HG02970 (cell line): ENCODE measurements around the gene KERA.

ENCODE experiments used
- ATAC-seq: cut with Tn5 transposase; IDR thresholded peaks from one replicate; pipeline ENCODE4 v1.9.1; 2021; ENCODE audit warnings: mild to moderate bottlenecking, moderate library complexity, moderate number of reproducible peaks; ENCODE audit not compliant: unreplicated experiment, low FRiP score

The KERA gene

GRCh38 chr12:91074154-91074709, 16.4 kb upstream of the KERA start:
- ATAC-seq: no peak

- no peak for ATAC-seq
Observed at GRCh38 chr12:91073426-91073825, 15.6 kb upstream of the KERA start.

GRCh38 chr12:91072931-91073330, 15.1 kb upstream of the KERA start:
- ATAC-seq: no peak

GRCh38 chr12:91070936-91071335, 13.1 kb upstream of the KERA start:
- ATAC-seq: no peak

GRCh38 chr12:91065396-91065795, 7.6 kb upstream of the KERA start:
- no peak for ATAC-seq

- ATAC-seq: no peak
Observed at GRCh38 chr12:91064640-91065039, 6.8 kb upstream of the KERA start.

GRCh38 chr12:91061091-91061490, 3.3 kb upstream of the KERA start:
- no peak for ATAC-seq

- no peak for ATAC-seq
Observed at GRCh38 chr12:91059211-91059610, 1.4 kb upstream of the KERA start.

GRCh38 chr12:91058786-91059185, 962 bp upstream of the KERA start:
- ATAC-seq: no peak

GRCh38 chr12:91056488-91056887, 1.3 kb downstream of the KERA start:
- no peak for ATAC-seq

- ATAC-seq: no peak
Observed at GRCh38 chr12:91055976-91056375, 1.8 kb downstream of the KERA start.

- no peak for ATAC-seq
Observed at GRCh38 chr12:91053951-91054715, 3.7 kb downstream of the KERA start.

- ATAC-seq: no peak
Observed at GRCh38 chr12:91052026-91052425, 5.8 kb downstream of the KERA start.

GRCh38 chr12:91044586-91044985, 13.2 kb downstream of the KERA start:
- ATAC-seq: no peak

- ATAC-seq: no peak
Observed at GRCh38 chr12:91043408-91043807, 14.4 kb downstream of the KERA start.

GRCh38 chr12:91040096-91040755, 17.6 kb downstream of the KERA start:
- ATAC-seq: no peak

- no peak for ATAC-seq
Observed at GRCh38 chr12:91037276-91037675, 20.5 kb downstream of the KERA start.

- ATAC-seq: no peak
Observed at GRCh38 chr12:91033251-91033650, 24.6 kb downstream of the KERA start.

GRCh38 chr12:91023326-91024004, 34.4 kb downstream of the KERA start:
- no peak for ATAC-seq

GRCh38 chr12:91021076-91021475, 36.7 kb downstream of the KERA start:
- no peak for ATAC-seq

- no peak for ATAC-seq
Observed at GRCh38 chr12:91019455-91019854, 38.4 kb downstream of the KERA start.
